GM23338 (cell line): ENCODE measurements around the gene CTNNAL1. TPM values are rescaled to one million over a fixed set of nuclear protein-coding genes. Genes with fewer than 3 reads are reported as not detected.

Source experiments
- CREB1 ChIP-seq: fragments of 250-450 bp; sonication (Bioruptor Pico); IDR thresholded peaks from 2 replicates; pipeline ENCODE4 v1.5.0; 2020; ENCODE audit warnings: low read depth, mild to moderate bottlenecking, moderate library complexity
- CTCF ChIP-seq, 2 experiments: fragments of 200-600 bp in 1 of 2; sonication (generic) in 1 of 2; conservative IDR thresholded peaks; 2 replicates each; pipeline versions ENCODE4 v1.5.1 to v1.6.1; 2016 to 2017; ENCODE audit warnings: antibody characterized with exemption in 2 of 2, low read depth in 2 of 2, mild to moderate bottlenecking in 2 of 2, moderate library complexity in 1 of 2
- ETS1 ChIP-seq: IDR thresholded peaks from 2 replicates; pipeline ENCODE4 v1.6.1; 2016; ENCODE audit warnings: antibody characterized with exemption
- NANOG ChIP-seq: IDR thresholded peaks from 2 replicates; pipeline ENCODE4 v1.6.1; 2016; ENCODE audit warnings: antibody characterized with exemption, borderline replicate concordance
- POLR2AphosphoS5 ChIP-seq: IDR thresholded peaks from 2 replicates; pipeline ENCODE4 v1.6.1; 2016; ENCODE audit warnings: antibody characterized with exemption, low read depth
- STAT1 ChIP-seq: IDR thresholded peaks from one replicate; pipeline ENCODE4 v1.6.1; 2016; ENCODE audit warnings: antibody characterized with exemption; ENCODE audit not compliant: unreplicated experiment
- ZNF114 ChIP-seq: fragments of 250-450 bp; sonication (Bioruptor Pico); IDR thresholded peaks from 2 replicates; pipeline ENCODE4 v1.5.0; 2020; ENCODE audit warnings: mild to moderate bottlenecking, moderate library complexity
- ZNF462 ChIP-seq: fragments of 250-450 bp; sonication (Bioruptor Pico); IDR thresholded peaks from 2 replicates; pipeline ENCODE4 v1.5.0; 2020; ENCODE audit warnings: mild to moderate bottlenecking, moderate library complexity
- polyA plus RNA-seq: library from polyadenylated mRNA; unstranded; fragments of >200 nt; fragmentation: Nextera tagmentation; extraction: Ambion mirVana; gene quantifications from 2 replicates; pipeline ENCODE4 v1.2.1, GENCODE V29; 2016
- total RNA-seq: library from RNA; depleted of rRNA; stranded (reverse); fragments of >200 nt; shearing (Covaris generic); gene quantifications from 2 replicates; pipeline ENCODE4 v1.2.3, GENCODE V29; 2014

Gene CTNNAL1
- total and polyA plus RNA-seq, 2 experiments from 2014 or later, result 63.0 to 211 TPM

- TF ChIP-seq ZNF462 (CRISPR knock-in tag), result no peak
- TF ChIP-seq ZNF114, result no peak
- TF ChIP-seq CREB1, result no peak
- TF ChIP-seq STAT1, result no peak
- no peak for TF ChIP-seq CTCF (conservative IDR thresholded peaks at IDR 0.05; ENCODE audit: low read depth in 2 of 2)
- TF ChIP-seq NANOG, result no peak
- no peak for TF ChIP-seq POLR2AphosphoS5
- no peak for TF ChIP-seq ETS1
Observed at GRCh38 chr9:109040571-109040970, 27.3 kb upstream of the CTNNAL1 start (continued).
